HL-60/S4 treated with phorbol 12-myristate 13-acetate at 8.2 ng/mL for 4 days and 3 days (cell line): Measurements from ENCODE around the gene BCL6.

Experiments used
- in situ Hi-C: fragments of 300-500 bp; cut with MboI; formaldehyde crosslinking; loops from 2 replicates; pipeline ENCODE4 v1.15.0; 2022; ENCODE audit warnings: low sequenced_read_pairs

The BCL6 gene

DNA sequence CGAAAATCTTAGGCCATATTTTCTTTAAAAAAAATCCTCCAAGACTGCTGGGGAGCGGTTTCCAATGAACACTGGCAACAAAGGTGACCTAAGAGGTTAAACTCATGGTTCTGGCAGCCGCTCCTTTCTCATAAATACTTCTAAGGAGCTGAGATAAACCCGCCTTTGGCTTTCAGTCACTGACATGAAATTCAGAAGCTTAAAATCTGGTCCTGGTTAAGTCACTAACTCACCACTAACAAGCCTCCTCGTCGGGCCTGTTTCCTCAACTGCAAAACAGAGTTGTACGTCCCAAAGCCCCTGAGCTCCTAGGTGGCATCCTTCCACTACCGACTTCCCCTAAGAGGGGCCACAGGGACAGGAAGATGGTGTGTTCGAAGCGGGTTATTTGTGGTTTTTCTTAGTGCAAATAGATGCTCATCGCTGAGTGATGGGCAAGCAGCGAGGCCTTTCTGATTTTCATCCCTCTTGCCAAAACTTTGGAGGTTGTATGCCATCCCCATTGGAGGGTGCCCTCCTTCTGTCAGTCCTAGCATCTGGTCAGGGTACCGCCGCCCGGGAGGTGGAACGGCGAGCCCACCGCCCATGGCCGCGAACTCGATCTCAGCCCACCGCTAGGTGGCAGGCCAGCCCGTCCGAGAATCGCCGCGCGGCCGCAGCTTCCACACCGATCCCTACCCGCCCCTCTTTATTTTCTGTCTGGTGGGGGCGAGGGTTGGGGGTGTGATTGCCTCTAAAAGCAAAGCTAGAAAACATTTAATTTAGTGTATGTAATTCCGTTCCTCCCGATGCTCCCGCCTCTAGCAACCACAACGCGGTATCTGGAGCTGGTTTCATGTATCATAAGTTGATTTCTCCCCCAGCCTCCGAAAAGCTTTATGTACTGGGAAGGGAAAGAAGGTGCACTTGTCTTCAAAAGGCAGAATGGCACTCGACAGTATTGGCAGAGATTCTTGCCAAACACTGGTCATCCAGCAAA lies 4.6 kb downstream of the BCL6 start:
- in situ Hi-C loops: loop anchor here (5.0 to 25.0 kb wide), 5 partner anchors 672 to 1397 kb away; no protein-coding TSS in a partner anchor

DNA sequence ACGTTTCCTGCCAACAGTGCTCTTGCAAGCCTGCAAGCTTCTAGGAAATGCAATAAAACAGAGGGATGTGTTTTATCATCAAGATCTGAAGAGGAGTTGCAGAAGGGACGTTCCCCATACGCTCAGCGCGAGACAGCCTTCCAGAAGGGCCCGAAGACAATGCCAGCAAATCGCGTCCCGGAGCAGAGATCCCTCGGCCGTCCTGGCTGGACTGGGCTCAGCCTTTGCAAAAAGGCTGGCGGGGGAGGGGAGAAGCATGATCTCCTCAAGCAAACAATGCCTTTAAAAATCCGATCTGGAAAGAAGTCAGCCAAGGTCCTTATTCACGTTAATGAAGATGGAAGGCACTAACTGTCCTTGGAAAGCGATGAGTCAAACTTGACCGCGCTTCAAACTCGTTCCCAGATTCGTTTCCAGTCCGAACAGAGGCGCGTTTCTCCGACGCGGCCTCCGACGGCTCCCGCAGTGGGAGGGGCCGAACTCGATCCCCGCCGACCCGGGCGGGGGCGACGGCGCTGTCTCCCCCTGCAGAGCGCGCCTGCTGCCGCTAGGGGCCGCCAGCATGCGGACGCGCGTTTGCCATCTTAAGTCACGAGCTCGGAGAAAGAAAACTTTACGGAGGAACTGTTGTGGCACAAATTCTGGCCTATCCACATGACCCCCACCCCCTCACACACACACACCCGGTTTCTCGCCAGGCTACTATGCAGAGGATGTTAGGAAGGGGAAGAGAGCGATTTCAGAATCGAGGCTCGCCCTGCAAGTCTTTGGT lies 5.5 kb downstream of the BCL6 start:
- in situ Hi-C loops: loop anchor here (5.0 to 25.0 kb wide), 5 partner anchors 673 to 1398 kb away; no protein-coding TSS in a partner anchor

DNA sequence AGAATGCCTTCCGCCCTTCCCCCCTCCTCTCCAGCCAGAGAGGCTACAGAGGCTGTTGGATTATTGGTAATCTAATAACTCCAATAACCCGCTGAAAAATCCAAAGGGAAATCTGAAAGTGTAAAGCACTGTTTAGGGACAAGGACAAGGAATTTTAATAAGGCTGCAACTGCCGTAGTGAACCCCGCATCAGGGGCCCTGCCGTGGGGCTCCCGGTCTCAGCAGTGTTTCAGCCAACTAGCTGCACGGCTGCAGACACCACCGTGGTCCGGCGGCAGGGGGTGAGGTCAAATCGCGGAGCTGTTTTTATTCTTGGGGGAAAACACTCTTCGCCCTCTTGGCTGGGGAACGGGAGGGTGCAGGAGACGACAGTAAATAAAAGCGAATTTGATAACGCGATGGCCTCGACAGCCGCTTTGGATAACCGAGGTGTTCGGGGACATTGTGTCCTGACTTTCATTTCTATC lies 6.1 kb downstream of the BCL6 start:
- in situ Hi-C loops: loop anchor here (25.0 kb wide), 4 partner anchors 673 to 1398 kb away; no protein-coding TSS in a partner anchor

DNA sequence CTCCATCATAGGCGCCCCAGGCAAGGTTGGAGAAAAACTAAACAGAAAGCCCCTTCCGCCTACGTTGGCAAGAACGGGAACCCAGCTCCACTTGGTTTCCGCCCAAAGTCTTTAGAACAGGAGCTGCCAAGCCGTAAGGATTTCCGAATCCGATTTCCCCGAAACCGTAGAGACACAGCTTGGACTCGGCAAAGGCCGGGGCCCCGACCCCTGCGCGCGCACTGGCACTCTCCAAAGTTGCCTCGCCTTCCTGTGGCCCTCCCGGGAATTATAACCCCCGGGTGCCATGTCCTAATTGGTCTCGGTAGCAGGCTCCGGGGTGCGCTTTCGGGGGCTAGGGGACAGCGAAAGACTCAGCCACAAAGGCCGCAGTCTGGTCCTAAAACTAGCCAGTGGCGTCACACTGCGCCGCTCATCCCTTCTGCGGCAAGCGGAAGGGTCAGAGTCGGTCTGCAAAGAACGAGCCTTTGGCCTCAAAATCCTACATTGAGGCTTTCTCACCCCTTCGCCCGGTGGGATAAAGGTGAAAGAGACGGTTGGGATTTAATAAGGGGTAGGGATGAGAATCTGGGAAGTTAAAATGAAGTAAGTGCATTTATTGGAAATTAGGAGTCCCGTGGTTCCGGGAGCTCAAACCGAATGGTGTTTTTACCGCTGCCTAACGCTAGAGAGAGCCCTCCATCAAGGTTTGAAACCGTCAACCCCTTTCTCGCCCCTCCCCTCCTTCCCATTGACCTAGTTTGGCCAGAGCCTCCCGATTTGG lies 6.8 kb downstream of the BCL6 start:
- in situ Hi-C loops: loop anchor here (25.0 kb wide), 4 partner anchors 674 to 1399 kb away; no protein-coding TSS in a partner anchor

DNA sequence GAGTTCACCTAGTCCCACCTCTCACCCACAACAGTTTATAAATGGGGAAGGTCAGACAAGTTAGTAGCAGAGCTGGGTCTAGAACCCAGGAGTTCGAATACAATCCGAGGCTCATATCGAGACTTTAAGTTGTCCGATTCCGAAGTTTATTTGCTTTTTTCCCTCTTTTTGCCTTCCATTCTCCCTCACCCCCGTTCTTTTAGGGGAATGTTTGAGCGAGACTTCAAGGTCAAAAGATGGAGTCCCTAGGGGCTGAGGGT lies 7.3 kb downstream of the BCL6 start:
- in situ Hi-C loops: loop anchor here (25.0 kb wide), 4 partner anchors 674 to 1399 kb away; no protein-coding TSS in a partner anchor

DNA sequence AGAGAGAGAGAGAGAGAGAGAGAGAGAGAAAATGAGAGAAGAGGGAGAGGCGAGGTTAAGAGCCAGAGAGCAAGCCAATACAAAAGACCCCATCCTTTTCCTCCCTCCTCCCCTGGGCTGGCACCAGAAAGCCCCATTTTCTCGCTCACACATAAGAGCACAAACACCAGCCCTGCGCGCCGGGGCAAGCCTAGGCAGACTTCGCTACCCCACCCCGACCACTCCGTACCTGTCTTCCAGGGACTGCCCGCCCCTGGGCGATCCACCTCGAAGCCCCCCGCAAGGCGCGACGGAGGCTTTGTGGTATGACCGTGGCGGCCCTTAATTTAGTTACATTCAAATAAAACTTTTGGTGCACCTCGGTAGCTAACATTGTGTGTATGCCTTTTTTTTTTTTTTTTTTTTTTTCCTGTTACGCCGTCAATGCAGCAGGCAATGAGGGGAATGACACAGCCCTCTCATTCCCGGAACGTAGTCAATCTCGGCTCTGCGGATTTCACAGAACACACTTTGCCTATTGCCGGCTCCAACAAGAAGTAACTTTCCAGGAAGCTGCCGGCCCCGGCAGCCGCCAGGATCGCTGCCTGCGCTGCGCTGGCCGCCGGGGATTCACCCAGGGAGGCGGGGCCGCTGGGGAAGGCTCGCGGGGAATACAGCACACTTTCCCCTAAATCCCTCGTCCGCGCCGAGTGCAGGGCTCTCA lies 7.7 kb downstream of the BCL6 start:
- in situ Hi-C loops: loop anchor here (25.0 kb wide), 4 partner anchors 675 to 1400 kb away; no protein-coding TSS in a partner anchor

DNA sequence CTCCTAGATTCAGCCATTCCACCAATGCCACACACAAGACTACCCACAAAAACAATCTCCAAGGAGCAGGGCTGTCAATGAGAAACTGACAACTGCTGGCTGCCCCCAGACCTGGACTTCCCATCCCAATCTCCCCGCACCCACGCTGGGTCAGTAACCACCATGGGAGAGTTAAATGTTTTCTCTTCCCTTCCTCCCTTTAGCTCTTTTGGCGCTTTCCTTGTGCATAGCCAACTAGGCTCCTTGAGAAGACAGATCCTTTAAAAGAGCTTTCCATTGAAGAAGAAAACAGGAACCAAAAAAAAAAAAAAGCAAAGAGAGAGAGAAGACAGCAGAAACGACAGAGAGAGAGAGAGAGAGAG lies 8.3 kb downstream of the BCL6 start:
- in situ Hi-C loops: loop anchor here (25.0 kb wide), 4 partner anchors 675 to 1400 kb away; no protein-coding TSS in a partner anchor

DNA sequence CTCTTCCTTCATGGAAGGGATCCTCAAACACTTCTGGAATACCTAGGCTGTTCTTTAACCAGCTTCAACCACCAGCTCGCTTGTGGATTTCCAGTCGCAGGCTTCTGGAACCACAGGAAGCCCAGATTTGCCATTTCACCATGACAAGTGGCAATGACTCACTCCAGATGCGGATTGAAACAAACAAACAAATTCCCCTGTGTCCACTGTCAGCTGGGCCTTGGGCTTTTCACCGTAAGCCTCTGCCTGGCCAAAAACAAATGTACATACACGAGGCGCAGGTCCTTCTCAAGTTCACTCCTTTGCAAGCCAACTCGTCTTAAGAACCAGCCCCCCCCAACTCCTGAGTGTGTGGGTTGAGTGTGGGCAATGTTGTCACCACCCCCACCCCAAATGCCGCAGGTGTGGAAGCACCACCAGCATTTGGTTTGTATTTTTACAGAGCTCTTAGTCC lies 8.8 kb downstream of the BCL6 start:
- in situ Hi-C loops: loop anchor here (25.0 kb wide), 4 partner anchors 676 to 1401 kb away; no protein-coding TSS in a partner anchor

DNA sequence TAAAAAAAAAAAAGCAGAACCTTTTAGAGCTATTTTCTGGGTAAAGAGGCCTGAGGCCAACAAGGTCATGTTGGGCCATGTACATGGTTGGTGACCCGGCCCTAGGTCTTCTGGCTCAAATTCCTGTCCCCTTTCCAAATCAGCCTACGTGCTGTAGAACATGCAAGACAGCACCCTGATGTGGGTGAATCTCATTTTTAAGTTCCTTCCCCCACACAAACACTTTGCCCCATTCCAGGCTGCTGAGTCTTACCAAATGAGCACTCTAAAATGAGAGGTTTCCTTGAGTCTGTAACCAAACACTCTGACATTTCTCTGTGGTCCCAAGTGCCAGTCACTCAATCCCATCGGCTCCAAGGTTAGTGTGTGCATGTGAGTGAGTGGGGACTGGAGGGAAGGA lies 9.4 kb downstream of the BCL6 start:
- in situ Hi-C loops: loop anchor here (25.0 kb wide), 4 partner anchors 676 to 1401 kb away; no protein-coding TSS in a partner anchor

DNA sequence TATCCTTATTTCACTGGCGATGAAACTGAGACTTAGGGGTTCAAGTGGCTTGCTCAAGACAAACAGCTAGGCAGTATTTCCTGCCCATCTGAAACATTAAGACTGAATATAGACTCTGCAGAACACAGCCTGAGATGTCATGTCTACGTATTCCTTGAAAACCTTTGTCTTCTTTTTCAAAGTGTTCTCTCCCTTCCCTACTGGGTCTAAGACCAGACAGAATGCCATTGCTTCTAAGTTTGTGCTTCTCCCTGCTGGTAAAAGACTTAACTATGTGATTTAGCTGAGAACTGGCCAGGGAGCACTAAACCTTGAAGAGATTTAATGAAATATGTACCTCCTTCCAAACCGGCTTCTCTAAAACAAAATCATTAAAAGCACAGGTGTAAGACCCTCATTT lies 9.9 kb downstream of the BCL6 start:
- in situ Hi-C loops: loop anchor here (25.0 kb wide), 4 partner anchors 677 to 1402 kb away; no protein-coding TSS in a partner anchor

DNA sequence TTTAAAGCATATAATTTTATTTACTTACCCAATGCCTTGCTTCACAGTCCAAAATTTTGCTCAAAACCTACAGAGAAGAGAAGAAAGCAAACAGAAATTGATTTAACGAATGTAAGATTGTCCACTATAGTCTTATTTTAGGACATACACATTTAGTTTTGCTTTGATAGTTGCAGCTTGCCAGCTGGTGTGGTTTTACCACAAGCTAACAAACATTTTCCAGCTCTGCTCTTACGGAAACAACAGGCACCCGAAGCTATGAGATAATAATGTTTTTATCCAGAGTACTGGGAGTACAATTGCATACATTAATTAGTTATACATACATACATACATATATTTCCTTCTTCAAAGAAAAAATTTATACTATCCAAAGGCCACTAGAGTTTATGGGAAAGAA lies 10.4 kb downstream of the BCL6 start:
- in situ Hi-C loops: loop anchor here (25.0 kb wide), 4 partner anchors 677 to 1402 kb away; no protein-coding TSS in a partner anchor

DNA sequence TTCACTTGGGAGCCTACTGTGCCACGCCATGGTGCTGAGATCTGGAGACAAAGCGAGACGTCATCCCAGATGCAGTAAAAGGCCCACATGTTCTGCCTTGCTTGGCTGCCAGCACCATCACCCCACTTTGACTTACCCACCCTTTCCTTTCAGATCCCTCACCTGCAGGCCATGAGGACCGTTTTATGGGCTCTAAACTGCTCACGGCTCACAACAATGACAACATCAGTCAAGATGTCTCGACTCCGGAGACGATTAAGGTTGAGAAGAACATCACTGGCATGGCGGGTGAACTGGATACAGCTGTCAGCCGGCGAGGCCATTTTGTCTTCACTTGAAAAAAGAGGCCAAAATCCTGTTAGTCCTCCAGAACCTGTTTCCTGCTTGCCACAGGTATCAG lies 11.9 kb downstream of the BCL6 start:
- in situ Hi-C loops: loop anchor here (25.0 kb wide), 4 partner anchors 679 to 1404 kb away; no protein-coding TSS in a partner anchor

DNA sequence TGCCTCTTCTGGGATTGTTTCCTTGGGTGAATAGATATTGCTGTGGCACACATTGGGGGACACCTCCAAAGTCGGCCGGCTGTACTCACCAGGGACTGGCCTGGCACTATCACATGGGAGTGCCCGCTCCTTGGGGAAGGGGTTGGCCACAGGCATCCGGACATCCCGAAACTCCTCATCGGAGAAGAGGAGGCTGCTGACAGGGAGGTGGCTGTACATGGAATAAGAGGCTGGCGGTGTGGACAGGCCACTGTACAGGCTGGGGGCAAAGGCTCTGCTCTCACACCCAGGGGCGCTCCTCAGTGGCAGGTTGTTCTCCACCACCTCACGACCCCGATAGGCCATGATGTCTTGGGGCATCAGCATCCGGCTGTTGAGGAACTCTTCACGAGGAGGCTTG lies 15.7 kb downstream of the BCL6 start:
- in situ Hi-C loops: loop anchor here (25.0 kb wide), 4 partner anchors 683 to 1408 kb away; no protein-coding TSS in a partner anchor

DNA sequence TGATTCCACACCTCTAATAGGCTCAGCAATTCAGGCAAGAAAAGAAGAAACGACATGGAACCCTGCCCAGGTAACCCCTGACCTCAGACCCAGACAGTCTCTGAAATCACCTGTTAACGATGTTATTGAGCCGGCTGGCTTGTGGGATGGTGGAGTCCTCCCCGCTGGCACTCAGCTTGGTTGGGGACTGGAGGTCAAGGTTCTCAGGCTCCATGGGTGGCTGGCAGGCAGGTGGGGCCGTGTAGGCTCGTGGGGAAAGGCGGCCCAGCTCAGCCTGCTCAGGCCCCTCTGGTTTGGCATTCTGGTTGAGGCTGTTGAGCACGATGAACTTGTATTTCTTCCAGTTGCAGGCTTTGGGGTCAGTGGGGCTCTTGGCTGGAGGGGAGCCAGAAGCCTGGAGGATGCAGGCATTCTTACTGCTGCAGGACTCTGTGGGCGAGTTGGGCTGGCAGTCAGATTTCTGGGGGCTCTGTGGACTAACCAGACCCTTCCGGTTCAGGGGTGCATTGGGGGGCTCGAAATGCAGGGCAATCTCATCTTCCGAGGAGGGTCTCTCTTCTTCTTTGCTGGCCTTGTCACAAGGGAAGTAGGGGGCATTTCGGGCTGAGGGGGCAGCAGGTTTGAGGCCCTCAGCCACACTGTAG lies 16.2 kb downstream of the BCL6 start:
- in situ Hi-C loops: loop anchor here (25.0 kb wide), 4 partner anchors 683 to 1408 kb away; no protein-coding TSS in a partner anchor

DNA sequence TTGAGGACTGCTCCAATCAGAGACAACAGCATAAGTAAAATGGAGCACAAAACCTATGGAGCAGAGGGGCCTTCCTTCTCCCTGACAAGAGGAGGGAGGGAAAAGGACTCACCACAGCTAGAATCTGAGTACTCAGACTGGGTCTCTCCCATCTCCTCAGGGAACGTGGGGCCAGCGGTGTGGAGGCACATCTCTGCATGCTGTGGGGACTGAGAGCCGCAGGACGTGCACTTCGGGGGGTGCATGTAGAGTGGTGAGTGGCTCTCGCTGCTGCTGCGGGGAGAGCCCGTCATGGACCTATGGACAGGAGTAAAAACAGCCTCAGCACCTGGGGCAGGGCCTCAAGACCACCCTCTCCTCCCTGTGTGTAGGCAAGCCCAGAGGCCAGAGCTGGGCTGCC lies 17.0 kb downstream of the BCL6 start:
- in situ Hi-C loops: loop anchor here (25.0 kb wide), 4 partner anchors 684 to 1409 kb away; no protein-coding TSS in a partner anchor

DNA sequence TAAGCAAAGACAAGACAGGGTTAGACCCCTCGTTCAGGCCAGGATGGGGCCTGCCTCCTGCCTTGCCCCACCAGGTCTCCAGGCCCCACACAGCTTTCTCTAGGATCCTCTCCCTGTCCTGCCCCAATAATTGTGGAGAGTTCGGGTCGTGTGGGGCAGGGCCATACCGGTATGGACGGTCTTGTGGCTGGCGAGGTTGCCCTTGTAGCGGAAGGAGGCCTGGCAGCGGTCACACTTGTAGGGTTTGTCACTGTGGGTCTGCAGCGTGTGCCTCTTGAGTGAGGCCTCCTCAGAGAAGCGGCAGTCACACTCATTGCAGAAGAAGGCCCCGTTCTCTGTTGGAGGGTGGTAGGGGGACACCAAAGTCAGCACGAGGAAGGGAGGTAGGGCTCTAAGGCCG lies 18.7 kb downstream of the BCL6 start:
- in situ Hi-C loops: loop anchor here (25.0 kb wide), 4 partner anchors 686 to 1411 kb away; no protein-coding TSS in a partner anchor

DNA sequence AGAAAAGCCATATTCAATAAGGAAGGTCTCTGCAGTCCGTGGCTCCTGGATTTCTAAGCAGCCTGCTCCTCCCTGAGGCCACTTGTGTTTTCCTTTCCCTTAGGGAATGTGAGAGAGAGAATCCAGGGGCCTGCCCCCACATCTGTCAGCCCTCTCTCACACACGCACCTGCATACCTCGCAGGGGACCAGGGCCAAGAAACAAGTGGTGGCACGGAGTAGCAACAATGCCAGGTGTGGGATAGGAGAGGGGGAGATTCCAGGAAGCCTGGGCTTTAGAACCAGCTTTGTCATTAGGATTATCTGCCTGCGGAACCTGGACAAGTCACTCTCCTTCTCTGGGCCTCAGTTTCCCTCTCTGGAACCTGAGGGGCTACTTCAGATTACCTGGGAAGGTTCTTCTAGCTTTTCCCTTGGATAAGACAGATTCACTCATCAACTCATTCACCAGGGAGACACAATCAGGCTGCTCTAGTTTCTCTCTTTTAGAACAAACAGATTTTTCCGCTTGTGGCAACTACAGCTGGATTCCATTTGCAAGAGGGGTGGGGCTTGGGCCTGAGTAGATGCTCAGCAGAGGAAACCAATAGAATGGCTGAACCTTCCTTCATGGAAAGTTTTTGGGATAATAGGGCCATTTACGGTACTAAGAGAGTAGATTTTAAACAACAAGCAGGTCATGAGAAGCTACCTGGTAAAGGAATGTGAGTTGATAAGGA lies 19.5 kb downstream of the BCL6 start:
- in situ Hi-C loops: loop anchor here (25.0 kb wide), 4 partner anchors 686 to 1411 kb away; no protein-coding TSS in a partner anchor

DNA sequence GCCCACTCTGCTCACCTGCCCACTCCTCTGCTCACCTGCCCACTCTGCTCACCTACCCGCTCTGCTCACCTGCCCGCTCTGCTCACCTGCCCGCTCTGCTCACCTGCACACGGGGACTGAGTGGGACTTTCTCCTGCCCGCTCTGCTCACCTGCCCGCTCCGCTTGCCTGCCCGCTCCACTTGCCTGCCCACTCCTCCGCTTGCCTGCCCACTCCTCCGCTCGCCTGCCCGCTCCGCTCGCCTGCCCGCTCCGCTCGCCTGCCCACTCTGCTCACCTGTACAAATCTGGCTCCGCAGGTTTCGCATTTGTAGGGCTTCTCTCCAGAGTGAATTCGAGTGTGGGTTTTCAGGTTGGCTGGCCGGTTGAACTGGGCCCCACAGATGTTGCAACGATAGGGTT lies 20.0 kb downstream of the BCL6 start:
- in situ Hi-C loops: loop anchor here (25.0 kb wide), 4 partner anchors 687 to 1412 kb away; no protein-coding TSS in a partner anchor
